IMR-90 (cell line): Measurements from ENCODE around the gene OGDHL.

Experiments used
- CTCF ChIP-seq: conservative IDR thresholded peaks from 2 replicates; pipeline ENCODE4 v1.5.1; 2012; ENCODE audit warnings: mild to moderate bottlenecking, low read depth, low read length, improper control_type of control experiment
- MAFK ChIP-seq: IDR thresholded peaks from 2 replicates; pipeline ENCODE4 v1.6.1; 2012; ENCODE audit warnings: low read depth, low read length, improper control_type of control experiment
- POLR2A ChIP-seq: IDR thresholded peaks from 2 replicates; pipeline ENCODE4 v1.6.1; 2012; ENCODE audit warnings: mild to moderate bottlenecking, low read depth, low read length
- RCOR1 ChIP-seq: IDR thresholded peaks from 2 replicates; pipeline ENCODE4 v1.6.1; 2012; ENCODE audit warnings: mild to moderate bottlenecking, low read length, improper control_type of control experiment; ENCODE audit not compliant: insufficient replicate concordance
- RFX5 ChIP-seq: IDR thresholded peaks from 2 replicates; pipeline ENCODE4 v1.8.0; 2012; ENCODE audit warnings: low read depth, mild to moderate bottlenecking, low read length, moderate library complexity
- SMC3 ChIP-seq: fragments of 150-350 bp; IDR thresholded peaks from 2 replicates; pipeline ENCODE4 v1.6.1; 2016; ENCODE audit warnings: low read depth, mild to moderate bottlenecking, antibody characterized with exemption, low read length, moderate library complexity

- TF ChIP-seq CTCF (no peak), RFX5 (no peak), MAFK (no peak), RCOR1 (no peak), POLR2A (no peak), SMC3 (no peak)
Observed at GRCh38 chr10:49735161-49735560, 27.0 kb downstream of the OGDHL start.
